A172 (cell line): ENCODE results near the gene ADD1. TPM values are rescaled to one million over a fixed set of nuclear protein-coding genes. Genes with fewer than 3 reads are reported as not detected.
"Not testable (repeated sequence)": the region's sequence is repeated elsewhere in the genome, so short reads cannot be mapped to it uniquely, and the experiment has no call there.

Experiments
- DNase-seq: peaks from one replicate; pipeline ENCODE4 v3.0.0-alpha.2; 2015; ENCODE audit warnings: low spot score
- total RNA-seq: library from RNA; depleted of rRNA; stranded (reverse); fragments of >200 nt; shearing (Covaris generic); gene quantifications from 2 replicates; pipeline ENCODE4 v1.2.3, GENCODE V29; 2014

ADD1 gene
- total RNA-seq, 1 experiment from 2014 or later = 199 TPM

DNA sequence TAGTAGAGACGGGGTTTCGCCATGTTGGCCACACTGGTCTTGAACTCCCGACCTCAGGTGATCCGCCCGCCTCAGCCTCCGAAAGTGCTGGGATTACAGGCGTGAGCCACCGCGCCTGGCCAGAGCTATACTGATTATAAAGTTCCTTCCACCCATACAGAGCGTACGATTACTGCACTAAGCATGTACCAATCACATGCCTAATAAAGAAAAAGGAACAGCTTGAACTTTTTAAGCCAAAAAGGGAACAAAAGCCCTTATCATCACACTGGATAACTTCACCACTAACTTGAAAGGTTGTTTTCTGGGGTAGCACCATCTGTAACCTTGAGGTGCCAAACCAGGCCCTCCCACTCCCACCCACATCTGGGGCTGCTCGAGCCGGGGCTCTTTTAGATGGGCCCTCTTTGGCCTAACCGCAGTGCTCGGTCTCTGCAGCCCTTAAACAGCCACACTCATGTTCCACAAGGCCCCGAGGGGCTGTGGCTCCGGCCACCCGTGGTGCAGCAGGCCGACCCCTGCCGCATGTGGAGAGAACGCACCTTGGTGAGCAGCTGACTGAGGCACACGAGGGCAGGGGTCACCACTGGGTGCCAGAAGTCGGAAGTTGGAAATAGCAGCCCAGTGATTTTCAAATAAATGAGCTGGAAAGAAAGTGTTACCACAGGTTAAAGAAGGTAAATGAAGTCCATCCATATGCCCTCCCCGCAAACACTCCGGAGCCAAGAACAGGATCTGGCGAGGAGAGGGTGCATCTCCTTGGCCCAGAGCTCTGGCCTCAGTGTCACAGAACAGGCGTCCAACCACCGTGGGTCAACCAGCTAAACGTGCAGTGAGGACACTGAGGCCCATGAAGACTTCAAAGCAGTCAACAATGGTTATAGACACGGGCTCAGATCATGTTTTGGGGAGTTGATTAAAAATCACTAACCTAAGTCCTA lies 101.2 kb downstream of the ADD1 start:
- DNase-seq = no peak

DNA sequence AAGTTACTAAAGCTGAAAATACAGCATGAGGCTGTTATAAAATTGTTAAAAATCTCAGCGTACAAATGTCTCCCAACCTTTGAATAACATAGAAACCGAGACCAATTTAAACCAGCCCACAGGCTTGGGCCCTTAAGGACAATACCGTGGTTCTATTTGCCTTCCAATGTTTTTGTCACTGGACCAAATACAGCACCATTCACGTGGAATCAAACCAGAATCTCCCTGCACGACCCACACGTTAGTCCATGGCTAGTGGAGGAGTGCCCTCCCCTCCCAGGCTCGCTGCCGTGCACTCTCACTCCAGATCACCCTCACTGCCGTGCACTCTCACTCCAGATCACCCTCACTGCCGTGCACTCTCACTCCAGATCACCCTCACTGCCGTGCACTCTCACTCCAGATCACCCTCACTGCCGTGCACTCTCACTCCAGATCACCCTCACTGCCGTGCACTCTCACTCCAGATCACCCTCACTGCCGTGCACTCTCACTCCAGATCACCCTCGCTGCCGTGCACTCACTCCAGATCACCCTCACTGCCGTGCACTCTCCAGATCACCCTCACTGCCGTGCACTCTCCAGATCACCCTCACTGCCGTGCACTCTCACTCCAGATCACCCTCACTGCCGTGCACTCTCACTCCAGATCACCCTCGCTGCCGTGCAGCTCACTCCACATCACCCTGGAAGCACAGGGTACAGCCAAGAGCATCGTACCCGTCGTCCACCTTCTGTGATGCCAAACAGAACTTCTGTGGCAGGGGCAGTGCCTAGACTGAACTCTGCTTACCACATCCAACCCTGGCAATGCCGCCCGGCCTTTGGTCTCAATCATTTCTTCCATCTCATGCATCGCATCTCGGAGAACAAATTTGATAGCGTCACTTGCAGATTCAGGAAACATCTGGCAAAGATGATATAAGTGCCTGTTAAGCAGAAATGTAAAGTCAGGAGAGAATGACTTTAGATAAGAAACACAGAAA lies 102.3 kb downstream of the ADD1 start:
- DNase-seq = not testable (repeated sequence)

DNA sequence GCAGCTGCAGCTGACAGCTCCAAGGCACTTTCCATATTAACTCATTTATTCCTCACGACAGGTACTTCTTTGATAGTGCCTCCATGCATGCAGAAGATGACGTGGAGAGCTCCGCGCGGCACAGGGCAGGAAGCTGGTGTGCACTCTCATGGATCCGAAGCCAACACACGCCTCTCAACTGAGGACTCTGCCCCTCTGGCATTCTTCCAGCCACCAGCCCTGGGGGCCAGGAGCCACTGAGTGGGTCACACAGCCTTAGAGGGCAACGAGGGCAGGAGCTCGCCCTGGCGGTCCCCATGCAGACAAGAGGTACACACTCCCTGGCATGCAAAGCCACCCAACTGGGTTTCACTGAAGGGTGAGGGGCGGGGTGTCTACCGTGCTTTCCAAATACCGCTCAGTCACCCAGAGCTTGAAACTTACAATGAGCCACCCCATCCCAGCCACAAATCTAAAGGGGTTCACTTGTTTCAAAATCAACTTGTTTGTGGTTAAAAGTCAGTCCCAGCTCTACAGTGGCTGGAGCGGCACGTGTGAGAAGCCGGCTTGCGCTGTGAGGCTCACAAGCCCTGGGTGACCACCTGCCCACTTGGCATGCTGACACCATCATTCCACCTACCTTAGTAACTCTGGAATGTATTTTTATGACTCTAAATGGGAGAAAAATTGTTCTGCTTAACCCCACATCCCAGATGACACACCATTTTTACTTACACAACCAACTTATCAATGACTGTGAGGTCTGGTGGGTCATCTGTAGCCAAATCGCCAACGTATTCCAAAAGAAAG lies 103.4 kb downstream of the ADD1 start:
- no peak for DNase-seq

DNA sequence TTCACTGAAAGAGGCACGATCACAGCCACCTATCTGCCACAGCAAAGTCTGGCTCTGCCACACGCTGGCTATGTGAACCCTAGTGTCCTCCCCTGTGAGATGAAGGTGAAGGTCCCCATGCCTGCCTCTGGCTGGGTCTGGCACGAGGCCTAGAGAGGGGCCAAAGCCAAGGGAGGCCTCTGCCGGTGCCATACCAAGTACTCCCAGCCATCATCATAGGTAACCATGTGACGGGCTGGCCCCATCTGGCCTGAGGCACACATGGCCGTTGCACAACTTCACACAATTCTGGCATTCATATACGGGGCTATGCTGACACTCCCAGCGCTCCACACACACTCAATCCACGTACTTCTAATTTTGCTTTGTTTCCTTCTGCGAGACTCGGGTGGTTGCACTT lies 104.3 kb downstream of the ADD1 start:
- DNase-seq = no peak

DNA sequence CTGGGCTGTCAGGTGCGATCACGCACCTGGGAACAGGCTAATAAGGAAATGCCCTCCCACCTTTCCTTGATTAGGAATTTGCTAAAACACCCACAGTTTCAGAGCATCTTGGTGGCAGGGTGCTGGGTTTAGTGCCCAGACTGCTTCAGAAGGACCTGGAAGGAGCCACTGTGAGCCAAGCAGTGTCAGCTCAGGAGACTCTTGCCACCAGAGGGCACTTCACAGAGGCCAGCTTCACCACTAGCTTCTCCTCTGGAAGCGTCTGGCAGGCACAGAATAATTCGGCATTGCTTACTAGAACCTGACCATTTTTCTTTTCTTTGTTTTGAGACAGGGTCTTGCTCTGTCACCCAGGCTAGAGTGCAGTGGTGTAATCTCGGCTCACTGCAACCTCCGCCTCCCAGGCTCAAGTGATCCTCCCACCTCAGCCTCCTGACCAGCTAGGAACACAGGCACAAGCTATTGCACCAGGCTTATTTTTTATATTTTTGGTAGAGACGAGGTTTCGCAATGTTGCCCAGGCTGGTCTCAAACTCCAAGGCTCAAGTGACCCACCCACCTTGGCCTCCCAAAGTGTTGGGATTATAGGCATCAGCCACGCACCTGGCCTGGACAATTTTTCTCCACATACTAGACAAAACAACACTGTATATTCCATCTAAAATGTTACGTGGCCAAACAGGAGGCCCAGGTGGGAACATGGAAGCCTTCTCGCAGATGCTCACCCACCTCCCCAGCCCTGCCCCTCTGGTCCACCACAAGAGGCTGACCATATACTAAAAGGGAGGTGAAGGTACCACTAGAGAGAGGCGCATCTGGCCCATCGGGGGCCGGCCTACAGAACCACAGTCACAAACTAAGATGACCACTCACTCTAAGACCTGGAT lies 105.5 kb downstream of the ADD1 start:
- DNase-seq = no peak

DNA sequence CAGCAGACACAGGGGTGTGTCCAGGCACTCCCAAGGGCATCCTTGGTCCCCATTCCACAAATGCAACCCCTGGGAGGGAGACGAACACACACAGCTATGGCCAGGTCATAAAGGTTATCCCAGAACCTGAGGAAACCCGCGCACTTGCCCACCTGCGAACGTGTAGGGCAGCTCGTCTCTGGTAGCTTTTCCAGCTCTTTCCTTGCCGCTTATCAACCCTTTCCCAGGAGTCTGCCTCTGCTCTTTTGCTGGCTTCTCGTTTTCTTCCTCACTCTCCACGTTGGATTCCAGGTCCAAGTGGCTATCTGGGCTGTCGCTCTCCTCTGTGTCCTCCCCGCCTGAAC lies 106.1 kb downstream of the ADD1 start:
- DNase-seq = no peak

DNA sequence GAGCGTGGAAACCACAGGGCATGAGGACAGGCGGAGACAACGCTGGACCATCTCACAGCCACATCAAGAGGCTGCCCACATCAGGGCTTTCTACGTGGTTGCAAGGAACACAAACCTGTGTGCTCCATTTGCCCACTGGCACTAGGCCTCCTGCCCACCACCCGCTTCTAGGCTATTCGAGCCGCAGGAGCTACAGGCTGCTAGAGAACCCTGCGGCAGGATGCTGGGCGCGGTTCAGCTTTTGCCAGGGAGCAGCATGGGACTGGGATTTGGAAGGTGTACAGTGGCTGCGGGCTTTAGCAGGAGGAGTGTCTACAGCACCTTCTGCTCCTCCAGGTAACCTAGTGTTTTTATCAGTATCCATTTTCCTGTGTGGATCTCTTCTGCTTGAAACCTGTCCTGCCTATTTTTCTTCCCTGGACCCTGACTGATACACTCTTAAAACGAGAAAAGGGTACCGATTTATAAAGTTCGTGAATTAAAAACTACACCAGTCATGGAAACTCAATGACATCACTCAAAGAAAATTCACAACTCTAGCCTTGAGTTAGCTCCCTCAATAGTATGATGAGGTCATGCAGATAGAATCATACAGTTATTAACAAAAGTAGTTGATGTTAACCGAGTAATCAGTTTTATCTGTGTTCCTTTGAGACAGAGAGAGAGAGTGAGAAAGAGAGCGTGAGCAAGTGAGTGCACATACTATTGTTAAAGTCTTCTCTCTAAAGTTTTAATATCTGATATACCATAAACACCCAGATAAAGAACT lies 106.8 kb downstream of the ADD1 start:
- no peak for DNase-seq

DNA sequence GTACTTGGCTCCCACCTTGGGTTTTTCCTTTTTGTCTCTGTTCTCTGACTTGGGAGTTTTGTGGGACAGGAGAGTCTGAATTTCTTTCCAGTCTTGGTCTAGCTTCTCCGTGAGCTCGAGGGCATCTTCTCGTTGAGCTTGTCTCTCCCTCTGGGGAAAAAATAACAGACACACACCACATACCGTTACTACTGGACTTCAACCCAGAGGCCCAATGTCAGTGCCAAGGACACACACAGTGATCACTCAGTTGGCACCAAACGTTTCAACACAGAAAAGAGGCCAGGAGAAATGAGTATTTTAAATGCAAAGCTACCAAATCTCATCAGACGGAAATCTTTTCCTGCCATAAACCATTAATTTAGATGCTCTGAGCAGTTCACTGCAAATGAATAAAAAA lies 109.9 kb downstream of the ADD1 start:
- DNase-seq = no peak

DNA sequence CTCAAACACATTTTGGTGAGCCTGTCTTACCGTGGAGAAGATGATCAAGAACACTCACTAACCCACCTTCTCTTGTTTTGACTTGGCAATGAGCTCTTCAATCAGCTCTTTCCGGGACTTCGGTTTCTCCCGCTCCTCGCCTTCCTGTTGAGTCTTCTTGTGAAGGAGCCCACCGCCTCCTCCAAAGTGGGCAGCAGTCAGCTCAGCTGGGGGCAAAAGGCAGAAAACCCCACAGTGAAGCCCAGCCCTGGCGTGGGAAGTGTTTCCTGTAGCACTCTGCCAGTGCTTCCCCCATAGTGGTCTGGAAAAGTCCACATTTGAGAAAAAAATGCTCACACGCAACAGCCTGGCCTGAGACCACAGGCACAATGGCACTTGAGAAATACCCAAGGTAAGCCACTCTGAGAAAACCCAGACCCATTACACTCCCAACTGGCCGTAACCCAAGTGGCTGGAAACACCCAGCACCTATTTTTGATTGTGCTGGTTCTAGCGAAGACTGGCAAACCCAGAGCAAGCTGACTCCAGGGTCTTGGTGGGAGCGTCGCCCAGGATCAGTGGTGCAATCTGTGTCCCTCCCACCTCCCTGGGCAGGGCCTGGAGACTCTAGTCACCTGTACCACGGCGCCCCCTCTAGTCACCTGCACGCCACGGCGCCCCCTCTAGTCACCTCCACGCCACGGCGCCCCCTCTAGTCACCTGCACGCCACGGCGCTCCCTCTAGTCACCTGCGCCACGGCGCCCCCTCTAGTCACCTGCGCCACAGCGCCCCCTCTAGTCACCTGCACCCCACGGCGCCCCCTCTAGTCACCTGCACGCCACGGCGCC lies 110.9 kb downstream of the ADD1 start:
- DNase-seq = no peak

DNA sequence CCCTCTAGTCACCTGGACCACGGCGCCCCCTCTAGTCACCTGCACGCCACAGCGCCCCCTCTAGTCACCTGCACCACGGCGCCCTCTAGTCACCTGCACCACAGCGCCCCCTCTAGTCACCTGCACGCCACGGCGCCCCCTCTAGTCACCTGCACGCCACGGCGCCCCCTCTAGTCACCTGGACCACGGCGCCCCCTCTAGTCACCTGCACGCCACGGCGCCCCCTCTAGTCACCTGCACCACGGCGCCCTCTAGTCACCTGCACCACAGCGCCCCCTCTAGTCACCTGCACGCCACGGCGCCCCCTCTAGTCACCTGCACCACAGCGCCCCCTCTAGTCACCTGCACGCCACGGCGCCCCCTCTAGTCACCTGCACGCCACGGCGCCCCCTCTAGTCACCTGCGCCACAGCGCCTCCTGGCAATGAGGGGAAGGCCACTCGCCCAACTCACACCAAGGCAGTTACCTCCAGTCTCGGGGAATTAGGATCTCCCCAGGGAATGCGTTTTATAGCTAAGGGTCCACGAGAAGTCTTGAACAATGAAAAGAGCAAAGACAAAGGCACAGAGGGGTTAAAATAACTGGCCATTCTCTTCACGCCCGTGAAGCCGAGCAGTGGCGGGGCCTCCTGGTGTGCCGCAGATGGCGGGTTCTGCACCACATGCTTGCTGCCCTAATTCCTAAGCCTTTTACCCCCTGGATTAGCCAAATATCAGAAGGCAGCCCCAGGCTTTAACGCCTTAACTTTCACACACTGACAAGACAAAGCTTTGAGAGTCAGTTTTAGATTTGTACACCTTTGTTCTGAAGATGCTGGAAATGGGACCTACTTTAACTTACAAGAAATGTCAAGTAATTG lies 111.8 kb downstream of the ADD1 start:
- not testable (repeated sequence) for DNase-seq

DNA sequence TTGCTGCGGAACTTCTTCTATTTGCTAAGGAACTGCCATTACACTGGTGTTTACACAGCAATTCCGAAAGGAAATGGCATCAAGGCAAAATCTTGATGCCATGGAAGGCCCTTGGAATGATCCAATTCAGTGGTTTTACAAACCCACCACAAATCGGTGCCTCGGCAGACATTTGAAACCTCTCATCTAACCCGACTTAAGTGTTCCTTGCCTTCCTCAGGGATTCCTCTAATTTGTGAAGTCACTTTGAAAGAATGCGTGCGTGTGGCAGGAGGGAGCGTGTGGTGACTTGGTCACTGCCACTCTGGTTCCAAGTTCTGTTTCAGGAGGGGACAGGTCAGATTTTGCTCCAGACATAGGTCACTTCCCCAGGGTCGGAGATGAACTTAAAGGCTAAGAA lies 114.8 kb downstream of the ADD1 start:
- DNase-seq = peak; percentile 41

DNA sequence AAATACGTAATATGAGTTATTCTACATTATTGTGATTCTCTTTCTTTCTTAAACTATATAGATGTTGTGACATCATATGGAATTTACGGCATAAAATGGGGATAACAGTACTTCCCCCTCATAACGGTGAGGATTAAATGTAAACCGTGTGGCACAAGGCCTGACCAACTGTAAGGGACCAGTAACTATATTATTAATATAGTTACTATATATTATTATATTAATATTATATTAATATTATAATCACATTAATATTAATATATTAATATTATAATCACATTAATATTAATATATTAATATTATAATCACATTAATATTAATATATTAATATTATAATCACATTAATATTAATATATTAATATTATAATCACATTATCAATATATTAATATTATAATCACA lies 116.8 kb downstream of the ADD1 start:
- DNase-seq = not testable (repeated sequence)

DNA sequence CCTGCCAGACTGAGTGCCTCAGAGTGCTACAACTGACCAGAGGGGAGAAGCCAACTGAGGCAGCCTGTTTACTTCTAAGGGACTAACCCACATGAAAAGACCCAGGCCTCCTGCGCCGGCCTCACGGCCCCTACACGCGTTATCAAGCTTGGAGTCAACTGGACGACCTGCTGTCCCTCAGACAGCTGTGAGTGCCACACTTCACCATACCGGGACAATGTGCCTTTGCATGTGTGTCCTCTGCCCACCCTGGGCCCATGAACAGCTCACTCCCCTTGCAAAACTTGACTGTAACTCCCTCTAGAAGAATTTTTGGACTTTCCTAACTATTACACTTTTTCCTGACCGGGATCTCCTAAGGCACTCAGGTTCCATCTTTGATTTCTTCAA lies 117.8 kb downstream of the ADD1 start:
- DNase-seq = no peak

DNA sequence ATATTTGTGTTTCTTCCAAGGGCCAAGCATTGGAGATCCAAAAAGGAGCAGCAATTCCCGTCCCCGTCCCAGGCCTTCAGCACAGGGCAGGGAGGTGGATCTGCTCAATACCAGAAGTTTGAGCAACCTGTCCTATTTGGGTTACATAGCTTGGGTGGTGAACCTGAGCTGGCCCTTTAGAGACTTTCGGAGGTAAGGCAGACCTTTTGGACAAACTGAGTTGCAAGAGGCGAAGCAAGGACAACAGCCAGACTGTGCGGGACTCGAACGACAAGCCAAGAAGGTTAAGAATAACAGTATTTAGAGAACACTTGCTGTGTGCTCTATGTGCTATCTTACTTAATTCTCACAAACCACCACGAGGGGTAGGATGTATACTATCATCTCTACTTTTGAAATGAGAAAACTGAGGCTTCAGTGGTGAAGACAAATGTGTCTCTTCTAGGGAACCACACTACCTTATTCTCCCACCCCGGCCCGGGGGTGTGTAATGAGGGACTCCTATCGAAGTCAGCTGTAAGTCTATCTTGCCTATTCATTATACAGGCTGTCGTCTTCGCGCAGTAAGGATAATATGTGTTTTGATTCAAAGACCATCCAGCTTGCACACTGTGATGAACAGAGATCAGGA lies 118.3 kb downstream of the ADD1 start:
- DNase-seq = no peak

DNA sequence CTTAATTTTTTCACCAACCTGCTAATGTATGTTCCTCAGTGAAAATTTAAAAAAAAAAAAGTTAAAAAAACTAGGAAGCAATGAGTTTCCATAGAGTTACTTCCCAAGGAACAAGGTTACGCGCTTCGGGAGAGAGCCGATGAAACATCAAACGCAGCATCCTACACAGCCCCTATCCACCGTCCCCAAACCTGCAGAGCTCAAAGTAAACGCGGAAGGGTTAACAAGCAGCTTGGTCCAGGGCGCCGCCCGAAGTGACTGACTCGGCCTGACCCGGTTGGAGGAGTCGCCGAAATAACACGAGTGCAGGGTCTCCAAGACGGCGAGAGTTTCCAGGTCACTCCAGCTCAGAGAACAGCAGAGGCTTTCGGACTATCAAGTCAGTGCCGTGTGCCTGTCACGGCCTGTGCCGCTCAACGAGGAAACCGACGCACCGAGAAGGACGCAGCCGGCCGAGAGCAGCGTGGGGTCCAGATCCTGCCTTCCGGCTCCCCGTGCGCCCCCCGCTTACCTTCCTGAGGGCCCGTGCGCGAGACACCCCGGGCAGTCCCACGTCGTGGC lies 119.0 kb downstream of the ADD1 start:
- peak; percentile 26 for DNase-seq

DNA sequence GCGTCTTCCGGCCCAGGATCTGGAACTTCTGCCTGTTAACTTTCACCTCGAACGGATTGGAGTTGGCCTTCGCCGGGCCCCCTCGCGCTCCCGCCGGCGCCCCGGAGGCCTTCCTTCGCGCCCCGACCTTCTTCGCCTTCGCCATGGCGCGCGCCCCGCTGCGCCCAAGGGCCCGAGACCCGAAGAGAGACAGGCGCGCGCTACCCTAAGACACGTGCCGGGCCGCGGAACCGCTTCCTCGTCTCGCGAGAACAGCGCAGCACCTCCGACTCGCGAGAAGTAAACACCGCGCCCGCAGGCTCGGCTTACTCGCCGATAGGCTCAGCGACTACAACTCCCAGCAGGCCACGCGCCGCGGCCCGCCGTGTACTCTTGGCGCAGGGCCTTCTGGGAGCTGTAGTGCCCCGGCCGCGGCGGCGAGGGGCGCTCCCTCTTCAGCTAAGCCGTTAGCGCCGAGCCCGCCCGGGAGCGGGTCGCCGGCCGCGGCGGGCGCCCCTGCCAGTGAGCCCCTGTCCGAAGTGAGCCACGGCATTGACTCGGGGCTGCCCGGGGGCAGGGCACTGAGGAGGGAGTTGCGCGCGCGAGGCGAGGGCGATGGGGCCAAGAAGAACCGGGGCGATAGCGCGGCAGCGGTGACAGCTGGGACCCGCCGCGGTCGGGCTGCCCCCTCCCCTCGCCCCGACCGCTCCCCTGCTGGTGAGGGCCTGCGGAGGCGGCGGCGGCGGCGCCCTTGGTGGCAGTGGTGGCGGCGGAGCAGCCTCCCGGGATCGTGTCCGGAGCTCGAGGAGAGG lies 119.7 kb downstream of the ADD1 start, which contains the start of the genes GRK4 and NOP14:
TSS of gene GRK4 (plus strand) at position 397 of the 791 bp plus-strand sequence. CDS start 500 bp downstream, outside the sequence.
TSS of gene NOP14 (minus strand) at position 232 of the 791 bp plus-strand sequence. CDS start at position 145, 87 bp downstream.
- peak; percentile 92 for DNase-seq
